IMR-90 (cell line): Measurements from ENCODE around the gene ARHGAP5.

Experiments
- BHLHE40 ChIP-seq: fragments of 150-350 bp; IDR thresholded peaks from 2 replicates; pipeline ENCODE4 v1.6.1; 2016; ENCODE audit warnings: mild to moderate bottlenecking, low read depth, low read length
- CEBPB ChIP-seq: IDR thresholded peaks from 2 replicates; pipeline ENCODE4 v1.6.1; 2012; ENCODE audit warnings: low read depth, low read length, improper control_type of control experiment
- FOS ChIP-seq: fragments of 150-350 bp; IDR thresholded peaks from 2 replicates; pipeline ENCODE4 v1.6.1; 2016; ENCODE audit warnings: low read depth, low read length
- MAFK ChIP-seq: IDR thresholded peaks from 2 replicates; pipeline ENCODE4 v1.6.1; 2012; ENCODE audit warnings: low read depth, low read length, improper control_type of control experiment
- MAZ ChIP-seq: IDR thresholded peaks from 2 replicates; pipeline ENCODE4 v1.6.1; 2012; ENCODE audit warnings: low read depth, mild to moderate bottlenecking, low read length, improper control_type of control experiment, moderate library complexity, borderline replicate concordance
- MXI1 ChIP-seq: IDR thresholded peaks from 2 replicates; pipeline ENCODE4 v1.6.1; 2012; ENCODE audit warnings: low read depth, mild to moderate bottlenecking, low read length, moderate library complexity, borderline replicate concordance
- NFE2L2 ChIP-seq: fragments of 150-350 bp; IDR thresholded peaks from 2 replicates; pipeline ENCODE4 v1.6.1; 2016; ENCODE audit warnings: low read depth, mild to moderate bottlenecking, low read length
- POLR2A ChIP-seq: IDR thresholded peaks from 2 replicates; pipeline ENCODE4 v1.6.1; 2012; ENCODE audit warnings: mild to moderate bottlenecking, low read depth, low read length
- RAD21 ChIP-seq: IDR thresholded peaks from 2 replicates; pipeline ENCODE4 v1.6.1; 2012; ENCODE audit warnings: low read length, improper control_type of control experiment
- RCOR1 ChIP-seq: IDR thresholded peaks from 2 replicates; pipeline ENCODE4 v1.6.1; 2012; ENCODE audit warnings: mild to moderate bottlenecking, low read length, improper control_type of control experiment; ENCODE audit not compliant: insufficient replicate concordance
- RFX5 ChIP-seq: IDR thresholded peaks from 2 replicates; pipeline ENCODE4 v1.8.0; 2012; ENCODE audit warnings: low read depth, mild to moderate bottlenecking, low read length, moderate library complexity
- SMC3 ChIP-seq: fragments of 150-350 bp; IDR thresholded peaks from 2 replicates; pipeline ENCODE4 v1.6.1; 2016; ENCODE audit warnings: low read depth, mild to moderate bottlenecking, antibody characterized with exemption, low read length, moderate library complexity
- TF ChIP-seq, protein P1 (sequence below): conservative IDR thresholded peaks from 2 replicates; pipeline ENCODE4 v1.5.1; 2012; ENCODE audit warnings: mild to moderate bottlenecking, low read depth, low read length, improper control_type of control experiment
- TF ChIP-seq, protein P2 (sequence below): fragments of 150-350 bp; IDR thresholded peaks from 2 replicates; pipeline ENCODE4 v1.6.1; 2017; ENCODE audit warnings: mild to moderate bottlenecking, antibody characterized with exemption, low read length, low read depth

- TF ChIP-seq, protein P1, sequence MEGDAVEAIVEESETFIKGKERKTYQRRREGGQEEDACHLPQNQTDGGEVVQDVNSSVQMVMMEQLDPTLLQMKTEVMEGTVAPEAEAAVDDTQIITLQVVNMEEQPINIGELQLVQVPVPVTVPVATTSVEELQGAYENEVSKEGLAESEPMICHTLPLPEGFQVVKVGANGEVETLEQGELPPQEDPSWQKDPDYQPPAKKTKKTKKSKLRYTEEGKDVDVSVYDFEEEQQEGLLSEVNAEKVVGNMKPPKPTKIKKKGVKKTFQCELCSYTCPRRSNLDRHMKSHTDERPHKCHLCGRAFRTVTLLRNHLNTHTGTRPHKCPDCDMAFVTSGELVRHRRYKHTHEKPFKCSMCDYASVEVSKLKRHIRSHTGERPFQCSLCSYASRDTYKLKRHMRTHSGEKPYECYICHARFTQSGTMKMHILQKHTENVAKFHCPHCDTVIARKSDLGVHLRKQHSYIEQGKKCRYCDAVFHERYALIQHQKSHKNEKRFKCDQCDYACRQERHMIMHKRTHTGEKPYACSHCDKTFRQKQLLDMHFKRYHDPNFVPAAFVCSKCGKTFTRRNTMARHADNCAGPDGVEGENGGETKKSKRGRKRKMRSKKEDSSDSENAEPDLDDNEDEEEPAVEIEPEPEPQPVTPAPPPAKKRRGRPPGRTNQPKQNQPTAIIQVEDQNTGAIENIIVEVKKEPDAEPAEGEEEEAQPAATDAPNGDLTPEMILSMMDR: no peak
- TF ChIP-seq, protein P2, sequence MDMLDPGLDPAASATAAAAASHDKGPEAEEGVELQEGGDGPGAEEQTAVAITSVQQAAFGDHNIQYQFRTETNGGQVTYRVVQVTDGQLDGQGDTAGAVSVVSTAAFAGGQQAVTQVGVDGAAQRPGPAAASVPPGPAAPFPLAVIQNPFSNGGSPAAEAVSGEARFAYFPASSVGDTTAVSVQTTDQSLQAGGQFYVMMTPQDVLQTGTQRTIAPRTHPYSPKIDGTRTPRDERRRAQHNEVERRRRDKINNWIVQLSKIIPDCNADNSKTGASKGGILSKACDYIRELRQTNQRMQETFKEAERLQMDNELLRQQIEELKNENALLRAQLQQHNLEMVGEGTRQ: no peak
- TF ChIP-seq POLR2A (no peak), RCOR1 (no peak), CEBPB (no peak), RAD21 (no peak), SMC3 (no peak), NFE2L2 (no peak), MAFK (no peak), RFX5 (no peak), BHLHE40 (no peak), MAZ (no peak), MXI1 (no peak), FOS (no peak)
Measured at GRCh38 chr14:32099473-32099872, 22.4 kb downstream of the ARHGAP5 start.
